Activated CD4-positive, alpha-beta T cell treated with anti-CD3 and anti-CD28 coated beads, Interleukin-2, amount 50 U/mL, for 16 hours (primary cell): ENCODE measurements around the gene IL23R.
A peak's percentile ranks its signal among the peaks of the same experiment; 100 is the strongest.
"Not testable (repeated sequence)": the region's sequence is repeated elsewhere in the genome, so short reads cannot be mapped to it uniquely, and the experiment has no call there.

Source experiments
- DNase-seq: peaks from one replicate; pipeline ENCODE4 v3.0.0-alpha.2; 2020

Gene IL23R

GRCh38 chr1:67166196-67166595, at the start of gene IL23R:
Gene IL23R, plus strand, starts transcription at chr1:67166454. Its CDS starts 1,667 bp downstream, at chr1:67168121.
- peak; percentile 93 for DNase-seq

GRCh38 chr1:67118191-67118590, 48.1 kb upstream of the IL23R start:
- no peak for DNase-seq

GRCh38 chr1:67118646-67119045, 47.6 kb upstream of the IL23R start:
- no peak for DNase-seq

GRCh38 chr1:67120855-67121619, 45.2 kb upstream of the IL23R start:
- DNase-seq: no peak

GRCh38 chr1:67124455-67124854, 41.8 kb upstream of the IL23R start:
- DNase-seq: no peak

GRCh38 chr1:67126111-67126746, 40.0 kb upstream of the IL23R start:
- no peak for DNase-seq

- DNase-seq: no peak
Measured at GRCh38 chr1:67126974-67127373, 39.3 kb upstream of the IL23R start.

GRCh38 chr1:67130673-67131072, 35.6 kb upstream of the IL23R start:
- no peak for DNase-seq

GRCh38 chr1:67133177-67133576, 33.1 kb upstream of the IL23R start:
- DNase-seq: no peak

- DNase-seq: peak; percentile 26
Measured at GRCh38 chr1:67134695-67135094, 31.6 kb upstream of the IL23R start, which contains the start of gene C1orf141. Gene C1orf141, minus strand, starts transcription at chr1:67134970. Its CDS starts 7,730 bp downstream, at chr1:67127240.

- DNase-seq: peak; percentile 33
Measured at GRCh38 chr1:67135354-67135753, 30.9 kb upstream of the IL23R start.

- no peak for DNase-seq
Measured at GRCh38 chr1:67137307-67137753, 28.9 kb upstream of the IL23R start.

- DNase-seq: no peak
Measured at GRCh38 chr1:67138813-67139499, 27.3 kb upstream of the IL23R start.

GRCh38 chr1:67140460-67140859, 25.8 kb upstream of the IL23R start:
- DNase-seq: no peak

- DNase-seq: not testable (repeated sequence)
Measured at GRCh38 chr1:67141832-67142231, 24.4 kb upstream of the IL23R start.

- DNase-seq: peak; percentile 60
Measured at GRCh38 chr1:67142931-67143330, 23.3 kb upstream of the IL23R start.

- DNase-seq: peak; percentile 45
Measured at GRCh38 chr1:67143966-67144365, 22.3 kb upstream of the IL23R start.

- peak; percentile 42 for DNase-seq
Measured at GRCh38 chr1:67144696-67145095, 21.6 kb upstream of the IL23R start.

GRCh38 chr1:67146101-67146500, 20.2 kb upstream of the IL23R start:
- no peak for DNase-seq

- no peak for DNase-seq
Measured at GRCh38 chr1:67146539-67146938, 19.7 kb upstream of the IL23R start.

GRCh38 chr1:67147973-67148372, 18.3 kb upstream of the IL23R start:
- DNase-seq: not testable (repeated sequence)

- DNase-seq: no peak
Measured at GRCh38 chr1:67148516-67149178, 17.6 kb upstream of the IL23R start.

GRCh38 chr1:67149179-67149770, 17.0 kb upstream of the IL23R start:
- peak; percentile 78 for DNase-seq
